H1 (cell line): ENCODE measurements around the gene EXOC2. TPM values are rescaled to one million over a fixed set of nuclear protein-coding genes. Genes with fewer than 3 reads are reported as not detected.
A peak's percentile ranks its signal among the peaks of the same experiment; 100 is the strongest.

Experiments used
- CTCF ChIA-PET: fragments of 300-600 bp; sonication (Branson Sonifier 250); formaldehyde crosslinking; loops from one replicate; lab custom pipeline; 2021; ENCODE audit not compliant: partially characterized antibody; lab: Charles Lee
- POLR2A ChIA-PET: fragments of 300-600 bp; sonication (Branson Sonifier 250); formaldehyde crosslinking; loops from one replicate; lab custom pipeline; 2021; ENCODE audit warnings: inconsistent platforms; ENCODE audit not compliant: partially characterized antibody; lab: Charles Lee
- DNase-seq, 2 experiments: peaks; one replicate each; pipeline versions ENCODE4 v3.0.0 to v3.0.0-alpha.2; 2010 to 2022; ENCODE audit warnings: low spot score in 2 of 2, low read depth in 1 of 2, mixed read lengths in 1 of 2
- FAIRE-seq: peaks from 2 replicates; lab custom pipeline; 2011; peaks lifted over from hg19 to GRCh38; lab: Jason Lieb, UNC
- H2AFZ ChIP-seq: 2 replicates; pipeline ENCODE4 v1.8.1; 2012; ENCODE audit warnings: low read length, inconsistent platforms
- H2AK5ac ChIP-seq: 2 replicates; pipeline ENCODE4 v1.6.1; 2013; ENCODE audit warnings: low read depth, low read length
- H2BK120ac ChIP-seq: replicated peaks from 2 replicates; pipeline ENCODE3; 2013; ENCODE audit warnings: low read depth, low read length, inconsistent platforms
- H2BK12ac ChIP-seq: 2 replicates; pipeline ENCODE4 v1.6.1; 2013; ENCODE audit warnings: low read depth, low read length
- H2BK15ac ChIP-seq: 2 replicates; pipeline ENCODE4 v1.6.1; 2013; ENCODE audit warnings: low read length
- H2BK20ac ChIP-seq: 2 replicates; pipeline ENCODE4 v1.6.1; 2013; ENCODE audit warnings: low read length
- H2BK5ac ChIP-seq: 2 replicates; pipeline ENCODE4 v1.6.1; 2013; ENCODE audit warnings: low read depth, low read length
- H3K14ac ChIP-seq: 2 replicates; pipeline ENCODE4 v1.6.1; 2013; ENCODE audit warnings: inconsistent platforms; ENCODE audit not compliant: insufficient read length
- H3K18ac ChIP-seq: 2 replicates; pipeline ENCODE4 v1.6.1; 2013; ENCODE audit warnings: low read length; ENCODE audit errors: extremely low read depth
- H3K23ac ChIP-seq: 2 replicates; pipeline ENCODE4 v1.6.1; 2013; ENCODE audit warnings: inconsistent platforms; ENCODE audit not compliant: insufficient read length
- H3K23me2 ChIP-seq: 2 replicates; pipeline ENCODE4 v1.6.1; 2013; ENCODE audit warnings: low read depth, low read length
- H3K27ac ChIP-seq: 2 replicates; pipeline ENCODE4 v1.6.1; 2011; ENCODE audit warnings: low read depth, low read length, inconsistent platforms
- H3K27me3 ChIP-seq, 4 experiments: replicated peaks in 1 of 4; 1 replicate in 1 of 4; 2 replicates in 3 of 4; pipeline versions ENCODE4 v1.6.1 to v1.8.1; 2011 to 2013; ENCODE audit warnings: low read length in 3 of 4, mild to moderate bottlenecking in 3 of 4, inconsistent platforms in 2 of 4, mixed read lengths in 2 of 4, moderate library complexity in 1 of 4; ENCODE audit not compliant: control insufficient read depth in 3 of 4, insufficient read depth in 3 of 4; ENCODE audit errors: extremely low read depth in 1 of 4
- H3K36me3 ChIP-seq, 4 experiments: 2 replicates each; pipeline versions ENCODE4 v1.6.1 to v1.8.1; 2011 to 2013; ENCODE audit warnings: mild to moderate bottlenecking in 4 of 4, low read length in 3 of 4, moderate library complexity in 2 of 4, control low read depth in 1 of 4, inconsistent platforms in 1 of 4; ENCODE audit not compliant: insufficient read depth in 4 of 4, control insufficient read depth in 2 of 4
- H3K4ac ChIP-seq: replicated peaks from 2 replicates; pipeline ENCODE3; 2013; ENCODE audit warnings: low read length, low read depth, mixed read lengths, inconsistent platforms; ENCODE audit not compliant: insufficient read length
- H3K4me1 ChIP-seq, 4 experiments: replicated peaks in 1 of 4; 1 replicate in 1 of 4; 2 replicates in 3 of 4; pipeline versions ENCODE4 v1.6.1 to v1.8.1; 2011 to 2013; ENCODE audit warnings: low read length in 3 of 4, inconsistent platforms in 2 of 4, mixed read lengths in 1 of 4; ENCODE audit not compliant: insufficient read depth in 4 of 4, control insufficient read depth in 3 of 4
- H3K4me2 ChIP-seq, 2 experiments: 2 replicates each; pipeline versions ENCODE4 v1.6.1 to v1.8.1; 2011 to 2013; ENCODE audit warnings: low read depth in 2 of 2, low read length in 2 of 2, control low read depth in 1 of 2, inconsistent platforms in 1 of 2, mild to moderate bottlenecking in 1 of 2; ENCODE audit not compliant: insufficient read depth in 1 of 2
- H3K4me3 ChIP-seq, 4 experiments: fragments of 200-600, 300-600 bp in 1 of 4; sonication (generic), shearing (Covaris generic), sonication (Bioruptor Twin) in 1 of 4; 2 replicates each; pipeline versions ENCODE4 v1.5.1 to v1.8.1; 2011 to 2016; ENCODE audit warnings: low read length in 4 of 4, low read depth in 3 of 4, control low read depth in 2 of 4, inconsistent platforms in 2 of 4, mild to moderate bottlenecking in 2 of 4, mixed read lengths in 1 of 4, moderate library complexity in 1 of 4; ENCODE audit not compliant: insufficient read depth in 2 of 4; ENCODE audit errors: extremely low read depth in 1 of 4
- H3K56ac ChIP-seq: replicated peaks from 2 replicates; pipeline ENCODE3; 2013; ENCODE audit warnings: low read depth, mild to moderate bottlenecking, mixed read lengths, low read length, inconsistent platforms; ENCODE audit not compliant: insufficient read length
- H3K79me1 ChIP-seq: 2 replicates; pipeline ENCODE4 v1.6.1; 2013; ENCODE audit warnings: low read depth, low read length, control low read depth
- H3K79me2 ChIP-seq, 2 experiments: 2 replicates each; pipeline versions ENCODE4 v1.6.1 to v1.8.1; 2012 to 2013; ENCODE audit warnings: low read length in 2 of 2, mild to moderate bottlenecking in 2 of 2, inconsistent platforms in 1 of 2; ENCODE audit not compliant: insufficient read depth in 2 of 2, control insufficient read depth in 1 of 2
- H3K9ac ChIP-seq, 4 experiments: replicated peaks in 1 of 4; 1 replicate in 1 of 4; 2 replicates in 3 of 4; pipeline versions ENCODE4 v1.6.1 to v1.8.1; 2011 to 2013; ENCODE audit warnings: low read depth in 3 of 4, low read length in 3 of 4, control low read depth in 2 of 4, mild to moderate bottlenecking in 2 of 4, moderate library complexity in 2 of 4, inconsistent platforms in 1 of 4; ENCODE audit errors: extremely low read depth in 1 of 4
- H3K9me3 ChIP-seq, 2 experiments: 2 replicates each; pipeline versions ENCODE4 v1.6.1 to v1.8.1; 2012 to 2013; ENCODE audit warnings: mild to moderate bottlenecking in 2 of 2, moderate library complexity in 2 of 2, control low read depth in 1 of 2, inconsistent platforms in 1 of 2, low read depth in 1 of 2, low read length in 1 of 2, mixed read lengths in 1 of 2; ENCODE audit not compliant: insufficient read depth in 2 of 2
- H4K20me1 ChIP-seq, 2 experiments: replicated peaks in 1 of 2; 2 replicates each; pipeline versions ENCODE3 to v1.8.1; 2011 to 2013; ENCODE audit warnings: inconsistent platforms in 2 of 2, low read length in 2 of 2, mild to moderate bottlenecking in 1 of 2; ENCODE audit not compliant: insufficient read depth in 2 of 2, control insufficient read depth in 1 of 2
- H4K5ac ChIP-seq: 2 replicates; pipeline ENCODE4 v1.6.1; 2013; ENCODE audit warnings: low read length, low read depth, mixed read lengths, inconsistent platforms; ENCODE audit not compliant: insufficient read length
- H4K8ac ChIP-seq: 2 replicates; pipeline ENCODE4 v1.8.0; 2013; ENCODE audit warnings: mild to moderate bottlenecking, moderate library complexity, low read length, inconsistent platforms; ENCODE audit not compliant: insufficient read depth; ENCODE audit errors: extremely low read depth
- H4K91ac ChIP-seq: replicated peaks from 2 replicates; pipeline ENCODE3; 2013; ENCODE audit warnings: low read length, mixed read lengths, inconsistent platforms; ENCODE audit not compliant: insufficient read length
- EP300 ChIP-seq, 2 experiments: IDR thresholded peaks; 1 replicate in 1 of 2; 2 replicates in 1 of 2; pipeline ENCODE4 v1.6.1; 2011 to 2012; ENCODE audit warnings: low read depth in 2 of 2, low read length in 2 of 2, mild to moderate bottlenecking in 2 of 2, borderline replicate concordance in 1 of 2, inconsistent platforms in 1 of 2, moderate library complexity in 1 of 2
- HDAC2 ChIP-seq, 2 experiments: fragments of 300-600 bp in 1 of 2; sonication (generic) in 1 of 2; IDR thresholded peaks; 2 replicates each; pipeline ENCODE4 v1.6.1; 2011 to 2012; ENCODE audit warnings: low read depth in 2 of 2, low read length in 2 of 2, mild to moderate bottlenecking in 2 of 2, moderate library complexity in 2 of 2, borderline replicate concordance in 1 of 2, inconsistent platforms in 1 of 2
- JUND ChIP-seq: IDR thresholded peaks from 2 replicates; pipeline ENCODE4 v1.6.1; 2011; ENCODE audit warnings: mild to moderate bottlenecking, improper control_type of control experiment, low read length
- KDM1A ChIP-seq: fragments of 200-600, 300-600 bp; sonication (generic); IDR thresholded peaks from 2 replicates; pipeline ENCODE4 v1.7.1; 2016; ENCODE audit warnings: mild to moderate bottlenecking, low read length, borderline replicate concordance
- KDM5A ChIP-seq: fragments of 200-600 bp; IDR thresholded peaks from 2 replicates; pipeline ENCODE4 v1.7.1; 2012; ENCODE audit warnings: mild to moderate bottlenecking, low read length, inconsistent platforms, mixed read lengths
- RAD21 ChIP-seq, 2 experiments: IDR thresholded peaks in 1 of 2; conservative IDR thresholded peaks in 1 of 2; 2 replicates each; pipeline ENCODE4 v1.6.1; 2011; ENCODE audit warnings: low read depth in 2 of 2, low read length in 2 of 2, improper control_type of control experiment in 1 of 2, inconsistent platforms in 1 of 2, mild to moderate bottlenecking in 1 of 2, moderate library complexity in 1 of 2
- RFX5 ChIP-seq: IDR thresholded peaks from 2 replicates; pipeline ENCODE4 v1.6.1; 2011; ENCODE audit warnings: low read depth, low read length, improper control_type of control experiment, borderline replicate concordance
- SIRT6 ChIP-seq: IDR thresholded peaks from one replicate; pipeline ENCODE4 v1.7.1; 2012; ENCODE audit warnings: low read length, inconsistent platforms
- SIX5 ChIP-seq: IDR thresholded peaks from 2 replicates; pipeline ENCODE4 v1.6.1; 2011; ENCODE audit warnings: mild to moderate bottlenecking, low read depth, low read length
- SP1 ChIP-seq: IDR thresholded peaks from 2 replicates; pipeline ENCODE4 v1.6.1; 2011; ENCODE audit warnings: low read depth, low read length
- SP4 ChIP-seq: IDR thresholded peaks from 2 replicates; pipeline ENCODE4 v1.6.1; 2012; ENCODE audit warnings: low read length, inconsistent platforms
- SUZ12 ChIP-seq: fragments of 200-600 bp; sonication (generic); IDR thresholded peaks from 2 replicates; pipeline ENCODE4 v1.6.1; 2012; ENCODE audit warnings: mild to moderate bottlenecking, inconsistent platforms, low read length, moderate library complexity, mixed read lengths
- USF2 ChIP-seq: IDR thresholded peaks from 2 replicates; pipeline ENCODE4 v1.6.1; 2011; ENCODE audit warnings: low read length, improper control_type of control experiment
- WGBS, 2 experiments: shearing (Covaris generic) in 1 of 2; methylation state at CpG; one replicate each; pipeline versions ENCODE4 v1.1.6 to v1.1.7; 2013 to 2015; ENCODE audit warnings: low lambda C conversion rate in 2 of 2, mixed read lengths in 2 of 2, inconsistent platforms in 1 of 2, low coverage in 1 of 2, missing lambda C conversion rate in 1 of 2; ENCODE audit not compliant: insufficient replicate concordance in 2 of 2, insufficient coverage in 1 of 2, insufficient read length in 1 of 2; ENCODE audit errors: extremely low coverage in 1 of 2, missing lambda C conversion rate in 1 of 2; 5-methylcytosine and 5-hydroxymethylcytosine counted together
- polyA plus RNA-seq, 7 experiments: library from polyadenylated mRNA; depleted of rRNA in 3 of 7; stranded (reverse) in 5 of 7; unstranded in 2 of 7; fragments of >200 nt in 5 of 7; fragments of 200-250 nt in 2 of 7; gene quantifications; 1 replicate in 5 of 7; 2 replicates in 1 of 7; 4 replicates in 1 of 7; pipeline versions ENCODE4 v1.2.1 to v1.2.3, GENCODE V29; 2011 to 2013; ENCODE audit warnings: missing spikeins in 2 of 7, mixed read lengths in 2 of 7
- total RNA-seq: library from RNA; stranded (reverse); fragmentation: NEBNext Ultra II Directional; extraction: Animal tissue kit (Norgen Biotek cat#: 25700); gene quantifications from 2 replicates; pipeline ENCODE4 v1.2.1, GENCODE V29; 2021

EXOC2 gene
- total and polyA plus RNA-seq, 2 of the 8 experiments (the other 6 are each of a cell fraction or from before 2014, with no cell fraction given): 25.5 to 44.4 TPM

- Histone ChIP-seq H3K36me3 (peaks cover 0 to 2% (median 0%) of the 10 kb centered on the region in 4 experiments; a peak in 1 of 8 replicates), H3K4me2 (peak overlapping the region; percentile 65 to 99), H3K27ac (no peak overlapping the region), H4K8ac (no peak overlapping the region), H3K14ac (no peak overlapping the region), H3K23me2 (peaks cover 7% of the 10 kb centered on the region), H3K79me2 (peaks cover 6 to 41% of the 10 kb centered on the region in 2 experiments), H3K9ac (no peak overlapping the region), H2BK20ac (no peak overlapping the region), H3K56ac (no peak overlapping the region), H4K91ac (no peak overlapping the region), H3K4me1 (peaks cover 0 to 4% (median 1%) of the 10 kb centered on the region in 4 experiments; a peak in 4 of 7 replicates), H2AK5ac (no peak overlapping the region), H2BK12ac (no peak overlapping the region), H3K9me3 (no peaks in the 10 kb centered on the region), H3K4me3 (peak overlapping the region; percentile 71 to 93 (median 88); a peak in 7 of 8 replicates), H3K79me1 (peaks cover 15% of the 10 kb centered on the region), H2AFZ (no peak overlapping the region), H4K5ac (no peak overlapping the region), H2BK15ac (no peak overlapping the region), H4K20me1 (peaks cover 0 to 2% of the 10 kb centered on the region in 2 experiments), H3K27me3 (no peaks in the 10 kb centered on the region), H3K23ac (no peak overlapping the region), H3K4ac (no peak overlapping the region), H2BK5ac (0 out of 2 replicates have a peak overlapping the region, but pooled peaks have one; percentile 93), H2BK120ac (no peak overlapping the region), H3K18ac (no peak overlapping the region; the same call in 1 of the 2 replicates)
- WGBS, 2 experiments: 86% methylated on average over 3 of the region's 12 CpGs; no CpG with 5 or more reads in 1 of the 2 experiments
- FAIRE-seq: no peak
- ChIA-PET POLR2A (interaction anchor here (0.6 to 1.9 kb wide), 4 partner anchors 9 to 16 kb away, joined by 3 to 8 read pairs (median 4); no protein-coding TSS in a partner anchor), CTCF (interaction anchor here (0.6 to 4.0 kb wide), 15 partner anchors 11 to 506 kb away, joined by 3 to 18 read pairs (median 4); no protein-coding TSS in a partner anchor)
- no peak for DNase-seq
- TF ChIP-seq SIRT6 (no peak), HDAC2 (IDR thresholded peaks at IDR 0.05; ENCODE audit: borderline replicate concordance in 1 of 2, low read depth in 2 of 2, low read length in 2 of 2) (no peak), RAD21 (IDR thresholded peaks at IDR 0.05 in 1 of 2, conservative IDR thresholded peaks at IDR 0.05 in 1 of 2; ENCODE audit: low read depth in 2 of 2, low read length in 2 of 2) (no peak), KDM5A (no peak), SP4 (no peak), USF2 (no peak), EP300 (IDR thresholded peaks at IDR 0.05; ENCODE audit: borderline replicate concordance in 1 of 2, low read depth in 2 of 2, low read length in 2 of 2) (no peak), KDM1A (no peak), RFX5 (no peak), SIX5 (no peak), JUND (no peak), SUZ12 (no peak), SP1 (no peak)
These were observed 727 bp upstream of the EXOC2 start for GRCh38 chr6:693723-694009.
